Astrocyte of the spinal cord (primary cell): ENCODE results near the gene ALG8.
"Not testable (repeated sequence)": the region's sequence is repeated elsewhere in the genome, so short reads cannot be mapped to it uniquely, and the experiment has no call there.

ENCODE experiments used
- DNase-seq: peaks from one replicate; pipeline ENCODE4 v3.0.0; 2011; ENCODE audit warnings: low read depth, low spot score
- H3K4me3 ChIP-seq: 2 replicates; pipeline ENCODE4 v1.5.1; 2011; ENCODE audit warnings: low read depth, mild to moderate bottlenecking, low read length, moderate library complexity
- CTCF ChIP-seq: IDR thresholded peaks from 2 replicates; pipeline ENCODE4 v1.5.1; 2012; ENCODE audit warnings: low read depth, mild to moderate bottlenecking, low read length, inconsistent platforms
- in situ Hi-C: cut with HindIII; loops from 2 replicates; pipeline ENCODE4 v1.10.0; 2017; ENCODE audit warnings: low sequenced_read_pairs

Gene ALG8

GRCh38 chr11:78179459-78180071, 40.1 kb upstream of the ALG8 start:
- DNase-seq, result no peak
- in situ Hi-C loops, result no loop called here
- no peak overlapping the region for H3K4me3 ChIP-seq
- TF ChIP-seq CTCF, result no peak

- no peak for TF ChIP-seq CTCF
- H3K4me3 ChIP-seq, result no peak overlapping the region
- DNase-seq, result no peak
- in situ Hi-C loops, result no loop called here
These were observed 37.8 kb upstream of the ALG8 start for GRCh38 chr11:78177216-78177615.

- in situ Hi-C loops, result no loop called here
- no peak for DNase-seq
- no peak for TF ChIP-seq CTCF
- H3K4me3 ChIP-seq, result no peak overlapping the region
These were observed 37.2 kb upstream of the ALG8 start for GRCh38 chr11:78176605-78177141.

GRCh38 chr11:78175862-78176261, 36.4 kb upstream of the ALG8 start:
- H3K4me3 ChIP-seq, DNase-seq, in situ Hi-C loops: not testable (repeated sequence)

- in situ Hi-C loops, result no loop called here
- no peak for DNase-seq
- no peak overlapping the region for H3K4me3 ChIP-seq
- TF ChIP-seq CTCF, result no peak
These were observed 32.5 kb upstream of the ALG8 start for GRCh38 chr11:78171951-78172350.

- H3K4me3 ChIP-seq, result no peak overlapping the region
- no peak for DNase-seq
- in situ Hi-C loops, result no loop called here
- TF ChIP-seq CTCF, result no peak
These were observed 31.6 kb upstream of the ALG8 start for GRCh38 chr11:78170874-78171549.

GRCh38 chr11:78170413-78170812, 31.0 kb upstream of the ALG8 start:
- no peak for DNase-seq
- no peak overlapping the region for H3K4me3 ChIP-seq
- in situ Hi-C loops, result no loop called here
- TF ChIP-seq CTCF, result no peak
